Measurements from ENCODE around the gene NUP62.
A peak's percentile ranks its signal among the peaks of the same experiment; 100 is the strongest.
"Not testable (repeated sequence)": the region's sequence is repeated elsewhere in the genome, so short reads cannot be mapped to it uniquely, and the experiment has no call there.

The NUP62 gene

GRCh38 chr19:49926515-49926914, 2.8 kb downstream of the NUP62 start:
- no peak for TF ChIP-seq CTCF (IDR thresholded peaks at IDR 0.05; ENCODE audit: low read depth, low read length)
- no peak for DNase-seq (ENCODE audit: low read depth, low spot score)
- H3K4me3 ChIP-seq (ENCODE audit: low read depth, low read length): no peak overlapping the region
- in situ Hi-C loops (cut with HindIII; ENCODE audit: low sequenced_read_pairs): no loop called here

GRCh38 chr19:49925486-49925885, 3.8 kb downstream of the NUP62 start:
- H3K4me3 ChIP-seq (ENCODE audit: low read depth, low read length): no peak overlapping the region
- TF ChIP-seq CTCF (IDR thresholded peaks at IDR 0.05; ENCODE audit: low read depth, low read length): no peak
- in situ Hi-C loops (cut with HindIII; ENCODE audit: low sequenced_read_pairs): no loop called here
- no peak for DNase-seq (ENCODE audit: low read depth, low spot score)

- DNase-seq (ENCODE audit: low read depth, low spot score); in situ Hi-C loops (cut with HindIII; ENCODE audit: low sequenced_read_pairs); H3K4me3 ChIP-seq (ENCODE audit: low read depth, low read length): not testable (repeated sequence)
These were observed 4.5 kb downstream of the NUP62 start for GRCh38 chr19:49924881-49925210.

GRCh38 chr19:49924004-49924880, 5.1 kb downstream of the NUP62 start:
- in situ Hi-C loops (cut with HindIII; ENCODE audit: low sequenced_read_pairs): no loop called here
- no peak for TF ChIP-seq CTCF (IDR thresholded peaks at IDR 0.05; ENCODE audit: low read depth, low read length)
- no peak for DNase-seq (ENCODE audit: low read depth, low spot score)
- no peak overlapping the region for H3K4me3 ChIP-seq (ENCODE audit: low read depth, low read length)

- in situ Hi-C loops (cut with HindIII; ENCODE audit: low sequenced_read_pairs): no loop called here
- no peak for TF ChIP-seq CTCF (IDR thresholded peaks at IDR 0.05; ENCODE audit: low read depth, low read length)
- DNase-seq (ENCODE audit: low read depth, low spot score): no peak
- no peak overlapping the region for H3K4me3 ChIP-seq (ENCODE audit: low read depth, low read length)
These were observed 6.0 kb downstream of the NUP62 start for GRCh38 chr19:49923055-49924003.

GRCh38 chr19:49921871-49922795, 7.2 kb downstream of the NUP62 start:
- peak; percentile 58 for DNase-seq (ENCODE audit: low read depth, low spot score)
- TF ChIP-seq CTCF (IDR thresholded peaks at IDR 0.05; ENCODE audit: low read depth, low read length): no peak
- in situ Hi-C loops (cut with HindIII; ENCODE audit: low sequenced_read_pairs): no loop called here
- no peak overlapping the region for H3K4me3 ChIP-seq (ENCODE audit: low read depth, low read length)

Measured in astrocyte of the spinal cord (primary cell).